ENCODE results near the gene GALP. TPM values are rescaled to one million over a fixed set of nuclear protein-coding genes. Genes with fewer than 3 reads are reported as not detected.
"Not testable (repeated sequence)": the region's sequence is repeated elsewhere in the genome, so short reads cannot be mapped to it uniquely, and the experiment has no call there.

GALP gene
- total RNA-seq = not detected in 2 replicates

DNA sequence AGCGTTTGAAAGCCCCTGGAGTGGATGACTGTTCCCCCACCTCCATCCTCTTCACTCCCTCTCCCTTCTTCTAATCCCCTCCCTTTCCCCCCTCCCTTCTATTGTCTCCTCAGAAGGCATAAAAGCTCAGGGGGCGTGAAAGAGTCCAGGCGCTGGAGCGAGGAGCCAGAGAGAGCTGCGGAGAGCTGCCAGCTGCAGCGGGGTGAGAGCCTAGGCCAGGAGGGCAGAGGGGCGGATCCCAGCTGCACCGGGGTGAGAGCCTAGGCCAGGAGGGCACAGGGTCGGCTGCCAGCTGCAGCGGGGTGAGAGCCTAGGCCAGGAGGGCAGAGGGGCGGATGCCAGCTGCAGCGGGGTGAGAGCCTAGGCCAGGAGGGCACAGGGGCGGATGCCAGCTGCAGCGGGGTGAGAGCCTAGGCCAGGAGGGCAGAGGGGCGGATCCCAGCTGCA is at the start of gene GALP:
GALP (plus strand) TSS at position 148 of the 447 bp plus-strand sequence. CDS start 1,101 bp downstream, outside the sequence.
- intact Hi-C loops (cut with micrococcal nuclease); H3K4me3 Mint-ChIP-seq; DNase-seq; H3K9me3 Mint-ChIP-seq; H3K36me3 Mint-ChIP-seq (ENCODE audit: low read depth); H3K27ac Mint-ChIP-seq; H3K27me3 Mint-ChIP-seq; H3K4me1 Mint-ChIP-seq: not testable (repeated sequence)

- H3K4me1 Mint-ChIP-seq = peaks cover 14% of the 10 kb centered on the region
- H3K27ac Mint-ChIP-seq = no peak overlapping the region
- no peaks in the 10 kb centered on the region for H3K27me3 Mint-ChIP-seq
- H3K36me3 Mint-ChIP-seq (ENCODE audit: low read depth) = no peaks in the 10 kb centered on the region
- no peaks in the 10 kb centered on the region for H3K9me3 Mint-ChIP-seq
- no peak for DNase-seq
- intact Hi-C loops (cut with micrococcal nuclease) = loop anchor here (10.0 kb wide), 1 partner anchor 792 kb away; the partner anchor contains the start of gene KMT5C
- no peak overlapping the region for H3K4me3 Mint-ChIP-seq
Measured at GRCh38 chr19:56126983-56127780, 48.6 kb upstream of the GALP start.

DNA sequence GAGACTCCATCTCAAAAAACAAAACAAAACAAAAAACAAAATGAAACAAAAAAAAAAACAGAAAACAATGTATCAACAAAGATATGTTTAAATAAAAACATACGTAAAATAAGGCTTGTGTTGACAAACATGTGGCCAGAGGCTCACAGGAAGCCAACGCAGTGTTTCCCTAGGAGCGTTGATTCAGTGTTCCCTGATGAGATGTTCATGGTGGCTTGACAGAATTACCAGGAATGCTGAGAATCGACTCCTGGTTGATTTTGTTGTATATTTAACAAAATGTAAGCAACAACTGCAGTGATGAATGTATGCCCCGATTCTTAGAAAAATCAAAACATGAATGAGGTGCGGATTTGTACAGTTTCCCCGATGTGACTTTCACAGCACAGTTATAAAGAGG is 45.8 kb upstream of the GALP start:
- Mint-ChIP-seq H3K27me3 (no peaks in the 10 kb centered on the region), H3K27ac (no peak overlapping the region), H3K4me1 (peaks cover 3% of the 10 kb centered on the region), H3K36me3 (ENCODE audit: low read depth) (no peaks in the 10 kb centered on the region), H3K9me3 (no peaks in the 10 kb centered on the region), H3K4me3 (no peak overlapping the region)
- DNase-seq = no peak
- intact Hi-C loops (cut with micrococcal nuclease) = no loop called here

- Mint-ChIP-seq H3K4me1 (peaks cover 2% of the 10 kb centered on the region), H3K4me3 (no peak overlapping the region), H3K27me3 (no peaks in the 10 kb centered on the region), H3K9me3 (no peaks in the 10 kb centered on the region), H3K27ac (no peak overlapping the region), H3K36me3 (ENCODE audit: low read depth) (no peaks in the 10 kb centered on the region)
- no peak for DNase-seq
- intact Hi-C loops (cut with micrococcal nuclease) = no loop called here
Measured at GRCh38 chr19:56131651-56132050, 44.2 kb upstream of the GALP start.

- Mint-ChIP-seq H3K4me3 (no peak overlapping the region), H3K4me1 (no peaks in the 10 kb centered on the region), H3K27ac (no peak overlapping the region), H3K36me3 (ENCODE audit: low read depth) (no peaks in the 10 kb centered on the region), H3K27me3 (no peaks in the 10 kb centered on the region), H3K9me3 (no peaks in the 10 kb centered on the region)
- no peak for DNase-seq
- intact Hi-C loops (cut with micrococcal nuclease) = no loop called here
Measured at GRCh38 chr19:56132316-56132822, 43.4 kb upstream of the GALP start.

DNA sequence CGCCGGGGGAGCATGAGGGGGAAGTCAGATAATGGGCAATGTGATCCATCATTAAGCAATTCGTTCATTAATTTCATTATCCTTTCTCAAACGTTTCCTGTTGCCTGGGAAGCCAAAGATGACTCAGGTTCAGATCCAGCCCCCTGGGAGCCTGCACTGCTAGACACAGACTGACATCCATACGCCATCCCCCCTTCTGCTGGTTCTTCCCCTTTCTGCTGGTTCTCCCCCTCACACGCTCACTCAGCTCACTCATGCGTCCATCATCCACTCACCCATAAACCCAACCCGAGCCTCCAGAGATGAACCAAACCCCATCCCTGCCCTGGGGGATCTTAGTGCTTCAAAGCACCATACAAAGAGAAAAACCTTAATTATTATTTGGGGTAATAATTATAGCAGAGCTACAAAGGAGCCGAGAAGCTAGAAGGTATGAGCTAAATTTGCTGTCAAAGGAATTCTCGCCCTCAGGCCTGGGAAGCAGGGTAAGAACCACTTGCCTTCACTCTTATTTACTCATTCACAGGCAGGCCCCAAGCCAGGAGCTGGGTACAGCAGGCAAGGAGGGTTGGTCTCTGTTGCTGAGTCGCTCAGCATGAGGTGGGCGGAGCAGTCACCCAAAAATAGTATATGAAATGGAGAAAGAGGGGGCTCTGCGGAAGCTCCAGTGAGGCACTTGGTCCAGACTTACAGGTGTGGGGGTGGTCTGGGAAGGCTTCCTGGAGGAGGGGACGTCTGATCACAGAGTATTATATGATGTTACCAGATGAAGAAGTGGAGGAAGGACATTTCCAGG is 41.8 kb upstream of the GALP start:
- no peaks in the 10 kb centered on the region for H3K9me3 Mint-ChIP-seq

GRCh38 chr19:56134654-56134921 is 41.2 kb upstream of the GALP start:
- no peak for DNase-seq
- Mint-ChIP-seq H3K27me3 (no peaks in the 10 kb centered on the region), H3K4me1 (peaks cover 3% of the 10 kb centered on the region), H3K27ac (no peak overlapping the region), H3K36me3 (ENCODE audit: low read depth) (no peaks in the 10 kb centered on the region), H3K4me3 (no peak overlapping the region), H3K9me3 (no peaks in the 10 kb centered on the region)
- intact Hi-C loops (cut with micrococcal nuclease) = no loop called here

More for the DNA sequence above, 41.8 kb upstream of the GALP start:
- Mint-ChIP-seq H3K27ac (no peak overlapping the region), H3K4me3 (no peak overlapping the region), H3K4me1 (peaks cover under 1% of the 10 kb centered on the region), H3K27me3 (no peaks in the 10 kb centered on the region), H3K36me3 (ENCODE audit: low read depth) (no peaks in the 10 kb centered on the region)
- intact Hi-C loops (cut with micrococcal nuclease) = no loop called here
- DNase-seq = no peak

DNA sequence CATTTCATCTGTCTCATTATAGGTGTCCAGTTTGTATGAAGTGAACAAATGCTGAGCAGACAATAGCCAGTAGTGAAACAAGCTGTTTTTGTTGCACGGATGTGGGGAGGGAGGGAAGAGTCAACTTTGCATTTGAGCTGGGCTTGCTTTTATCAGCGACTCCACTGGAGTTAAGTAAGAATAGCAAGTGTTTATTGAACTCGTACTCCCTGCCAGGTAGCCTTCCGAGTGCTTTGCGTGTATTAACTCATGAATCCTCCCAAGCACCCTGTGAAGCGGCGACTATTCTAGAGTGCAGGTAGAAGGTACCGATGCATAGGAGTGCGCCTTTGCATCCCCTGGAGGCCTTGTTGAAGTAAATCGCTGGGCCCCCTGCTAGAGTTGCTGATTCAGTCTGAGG is 39.4 kb upstream of the GALP start:
- Mint-ChIP-seq H3K27ac (no peak overlapping the region), H3K27me3 (peaks cover 4% of the 10 kb centered on the region), H3K36me3 (ENCODE audit: low read depth) (peaks cover 3% of the 10 kb centered on the region), H3K4me1 (peaks cover 16% of the 10 kb centered on the region), H3K9me3 (no peaks in the 10 kb centered on the region), H3K4me3 (no peak overlapping the region)
- no peak for DNase-seq
- intact Hi-C loops (cut with micrococcal nuclease) = no loop called here

DNA sequence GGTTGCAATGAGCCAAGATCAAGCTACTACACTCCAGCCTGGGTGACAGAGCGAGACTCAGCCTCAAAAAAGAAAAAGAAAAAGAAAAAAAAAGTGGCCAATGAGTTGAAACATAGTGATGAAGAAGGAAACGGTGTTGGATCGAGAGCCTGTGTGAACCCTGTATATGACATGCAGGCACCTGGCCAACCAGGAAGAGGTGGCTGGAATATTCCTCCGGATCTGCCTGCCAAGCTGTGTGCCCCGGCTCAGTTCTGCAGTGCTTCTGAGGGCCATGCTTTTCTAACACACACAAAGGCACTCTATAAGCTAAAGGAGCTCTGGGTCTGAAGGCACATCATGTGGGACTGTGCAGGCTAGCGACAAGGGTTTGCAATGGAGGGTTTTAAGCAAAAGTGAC is 38.4 kb upstream of the GALP start:
- Mint-ChIP-seq H3K27ac (no peak overlapping the region), H3K36me3 (ENCODE audit: low read depth) (peaks cover 3% of the 10 kb centered on the region), H3K4me1 (peaks cover 20% of the 10 kb centered on the region), H3K27me3 (peaks cover 4% of the 10 kb centered on the region), H3K9me3 (no peaks in the 10 kb centered on the region), H3K4me3 (no peak overlapping the region)
- intact Hi-C loops (cut with micrococcal nuclease) = no loop called here
- DNase-seq = no peak

DNA sequence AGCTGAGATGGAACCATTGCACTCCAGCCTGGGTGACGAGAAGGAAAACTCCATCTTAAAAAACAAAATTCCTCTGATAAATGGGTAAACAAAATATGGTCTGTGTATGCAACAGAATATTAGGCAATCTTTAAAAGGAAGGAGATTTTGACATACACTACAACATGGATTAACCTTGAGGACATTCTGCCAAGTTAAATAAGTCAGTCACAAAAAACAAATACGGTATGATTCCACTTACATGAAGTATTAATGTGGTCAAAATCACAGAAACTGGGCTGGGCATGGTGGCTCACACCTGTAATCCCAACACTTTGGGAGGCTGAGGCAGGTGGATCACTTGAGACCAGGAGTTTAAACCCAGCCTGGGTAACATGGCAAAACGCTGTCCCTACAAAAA is 37.7 kb upstream of the GALP start:
- H3K27ac Mint-ChIP-seq = no peak overlapping the region
- no peaks in the 10 kb centered on the region for H3K9me3 Mint-ChIP-seq
- H3K36me3 Mint-ChIP-seq (ENCODE audit: low read depth) = peaks cover 3% of the 10 kb centered on the region

GRCh38 chr19:56139847-56140582 is 35.8 kb upstream of the GALP start:
- no peaks in the 10 kb centered on the region for H3K9me3 Mint-ChIP-seq

More for the DNA sequence above, 37.7 kb upstream of the GALP start:
- Mint-ChIP-seq H3K4me3 (no peak overlapping the region), H3K27me3 (peaks cover 4% of the 10 kb centered on the region), H3K4me1 (peaks cover 26% of the 10 kb centered on the region)
- no peak for DNase-seq
- intact Hi-C loops (cut with micrococcal nuclease) = no loop called here

GRCh38 chr19:56140583-56141416 is 35.0 kb upstream of the GALP start, which contains the start of gene ZNF444:
Gene ZNF444, plus strand, starts transcription at chr19:56141287. Its CDS starts 5,625 bp downstream, at chr19:56146912.
- Mint-ChIP-seq H3K9me3 (no peaks in the 10 kb centered on the region), H3K4me1 (peaks cover 36% of the 10 kb centered on the region), H3K27me3 (peaks cover 4% of the 10 kb centered on the region), H3K36me3 (ENCODE audit: low read depth) (peaks cover 3% of the 10 kb centered on the region), H3K27ac (peak within 1 kb of the TSS; percentile 91), H3K4me3 (peak within 1 kb of the TSS; percentile 94)
- intact Hi-C loops (cut with micrococcal nuclease) = loop anchor here (1.0 to 5.0 kb wide), 6 partner anchors 19 to 1222 kb away; partner anchors contain the start of genes EPN1, PPP1R12C, TRAPPC2B and ZNF547
- DNase-seq = peak; percentile 100

More at GRCh38 chr19:56139847-56140582, 35.8 kb upstream of the GALP start:
- H3K4me1 Mint-ChIP-seq = peaks cover 36% of the 10 kb centered on the region
- DNase-seq = no peak
- peaks cover 3% of the 10 kb centered on the region for H3K36me3 Mint-ChIP-seq (ENCODE audit: low read depth)
- intact Hi-C loops (cut with micrococcal nuclease) = loop anchor here (2.0 to 5.0 kb wide), 3 partner anchors 488 to 1222 kb away; partner anchors contain the start of genes PPP1R12C, TRAPPC2B and ZNF547
- peak overlapping the region; percentile 94 for H3K4me3 Mint-ChIP-seq
- H3K27me3 Mint-ChIP-seq = peaks cover 4% of the 10 kb centered on the region
- H3K27ac Mint-ChIP-seq = peak overlapping the region; percentile 91
